ENCODE measurements around the gene SHCBP1L.
"Not testable (repeated sequence)": the region's sequence is repeated elsewhere in the genome, so short reads cannot be mapped to it uniquely, and the experiment has no call there.

The SHCBP1L gene

GRCh38 chr1:182962554-182963115 lies 9.7 kb upstream of the SHCBP1L start:
- DNase-seq: peak; percentile 86

- no peak for DNase-seq
Observed at GRCh38 chr1:182960046-182960445, 7.1 kb upstream of the SHCBP1L start.

- no peak for DNase-seq
Observed at GRCh38 chr1:182957902-182958395, 5.0 kb upstream of the SHCBP1L start.

- DNase-seq: no peak
Observed at GRCh38 chr1:182956708-182957365, 3.9 kb upstream of the SHCBP1L start.

- no peak for DNase-seq
Observed at GRCh38 chr1:182955596-182956588, 2.9 kb upstream of the SHCBP1L start.

- peak; percentile 44 for DNase-seq
Observed at GRCh38 chr1:182953826-182954225, 860 bp upstream of the SHCBP1L start.

- not testable (repeated sequence) for DNase-seq
Observed at GRCh38 chr1:182943336-182943735, 9.6 kb downstream of the SHCBP1L start.

- DNase-seq: not testable (repeated sequence)
Observed at GRCh38 chr1:182942145-182942544, 10.8 kb downstream of the SHCBP1L start.

GRCh38 chr1:182939413-182939812 lies 13.6 kb downstream of the SHCBP1L start:
- no peak for DNase-seq

- DNase-seq: no peak
Observed at GRCh38 chr1:182935716-182936115, 17.2 kb downstream of the SHCBP1L start.

- no peak for DNase-seq
Observed at GRCh38 chr1:182930985-182931384, 22.0 kb downstream of the SHCBP1L start.

- DNase-seq: no peak
Observed at GRCh38 chr1:182927693-182928433, 25.1 kb downstream of the SHCBP1L start.

GRCh38 chr1:182925661-182926060 lies 27.3 kb downstream of the SHCBP1L start:
- no peak for DNase-seq

- DNase-seq: no peak
Observed at GRCh38 chr1:182917378-182917777, 35.6 kb downstream of the SHCBP1L start.

GRCh38 chr1:182913401-182913800 lies 39.6 kb downstream of the SHCBP1L start:
- no peak for DNase-seq

GRCh38 chr1:182910143-182910542 lies 42.8 kb downstream of the SHCBP1L start:
- DNase-seq: no peak

- DNase-seq: no peak
Observed at GRCh38 chr1:182909578-182909977, 43.4 kb downstream of the SHCBP1L start.

GRCh38 chr1:182905321-182905720 lies 47.6 kb downstream of the SHCBP1L start:
- no peak for DNase-seq

GRCh38 chr1:182901946-182902345 lies 51.0 kb downstream of the SHCBP1L start:
- not testable (repeated sequence) for DNase-seq

- DNase-seq: no peak
Observed at GRCh38 chr1:182897696-182898095, 55.3 kb downstream of the SHCBP1L start.

- DNase-seq: no peak
Observed at GRCh38 chr1:182890927-182891610, 61.9 kb downstream of the SHCBP1L start.

- no peak for DNase-seq
Observed at GRCh38 chr1:182889997-182890396, 63.0 kb downstream of the SHCBP1L start.
